Effector CD8-positive, alpha-beta T cell (primary cell): ENCODE data around the gene MICAL3.
"Not testable (repeated sequence)": the region's sequence is repeated elsewhere in the genome, so short reads cannot be mapped to it uniquely, and the experiment has no call there.

ENCODE experiments used
- DNase-seq: peaks from one replicate; lab custom pipeline; 2025; lab: John Stamatoyannopoulos, UW

MICAL3 gene

DNA sequence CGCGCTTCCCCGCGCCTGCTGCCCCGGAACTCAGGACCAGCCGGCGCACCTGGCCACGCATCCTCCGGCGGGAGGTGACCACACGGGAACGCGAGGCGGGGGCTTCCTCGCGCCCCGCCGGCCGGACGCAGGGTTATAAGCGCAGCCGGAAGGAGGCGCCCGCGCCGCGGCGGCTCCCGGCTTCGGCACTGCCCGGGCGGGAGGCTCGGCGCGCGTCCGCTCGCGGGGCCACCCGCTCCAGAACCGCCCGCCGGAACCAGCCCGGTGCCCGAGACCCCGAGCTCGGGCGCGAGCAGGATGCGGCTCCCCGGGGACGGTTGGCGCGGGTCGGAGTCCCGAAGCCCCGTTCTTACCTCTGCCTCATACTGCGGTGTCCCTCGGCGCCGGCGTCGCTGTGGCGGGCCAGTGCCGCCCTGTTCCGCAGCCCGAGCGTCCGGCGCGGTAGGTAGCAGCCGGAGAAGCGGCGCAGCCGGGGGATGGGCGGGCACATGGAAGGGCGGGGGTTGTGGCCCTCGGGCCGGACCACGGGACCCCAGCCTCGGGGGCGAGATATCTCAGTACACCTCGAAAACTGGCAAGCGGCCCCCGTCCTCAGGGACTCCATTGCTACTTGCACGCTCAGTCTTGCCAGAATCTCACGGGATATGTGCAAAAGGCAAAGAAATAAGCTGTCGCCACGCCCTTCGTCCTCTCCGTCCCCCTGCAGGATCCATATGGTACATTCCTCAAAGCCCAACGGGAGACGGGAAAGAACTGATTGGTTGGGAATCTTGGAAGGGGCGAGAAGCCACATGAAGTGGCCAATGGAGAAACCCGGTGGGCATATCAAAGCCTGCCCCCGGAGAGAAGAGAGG, 23.1 kb downstream of the MICAL3 start:
- peak; percentile 22 for DNase-seq

DNA sequence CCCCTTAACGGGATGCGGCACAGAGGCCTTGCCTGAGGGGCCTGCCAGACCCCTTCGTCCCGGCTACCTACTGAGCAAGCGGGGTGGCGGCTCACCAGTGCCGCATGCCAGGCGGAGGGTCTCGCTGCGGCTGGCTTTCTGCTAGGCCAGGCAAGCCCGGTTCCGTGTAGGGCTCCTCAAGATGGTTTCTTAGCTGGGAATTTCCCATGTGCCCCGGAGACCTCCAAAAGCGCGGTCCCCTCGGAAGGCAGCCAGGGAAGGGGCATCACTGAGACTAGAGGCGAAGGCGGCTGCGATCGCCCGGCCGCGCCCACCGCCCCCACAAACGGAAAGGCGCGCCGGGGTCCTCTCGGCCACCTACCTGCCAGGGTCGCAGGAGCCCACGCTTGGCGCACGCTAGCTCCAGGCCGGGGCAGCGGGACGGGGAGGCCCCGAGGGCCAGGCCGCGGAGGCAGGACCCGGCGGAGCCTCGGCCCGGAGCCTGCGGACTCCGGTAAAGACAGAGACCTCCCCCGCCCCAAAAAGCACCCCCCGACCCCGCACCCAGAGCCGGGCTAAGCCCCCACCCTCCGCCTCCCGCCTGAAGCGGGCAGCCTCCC, 23.8 kb downstream of the MICAL3 start:
- peak; percentile 22 for DNase-seq

DNA sequence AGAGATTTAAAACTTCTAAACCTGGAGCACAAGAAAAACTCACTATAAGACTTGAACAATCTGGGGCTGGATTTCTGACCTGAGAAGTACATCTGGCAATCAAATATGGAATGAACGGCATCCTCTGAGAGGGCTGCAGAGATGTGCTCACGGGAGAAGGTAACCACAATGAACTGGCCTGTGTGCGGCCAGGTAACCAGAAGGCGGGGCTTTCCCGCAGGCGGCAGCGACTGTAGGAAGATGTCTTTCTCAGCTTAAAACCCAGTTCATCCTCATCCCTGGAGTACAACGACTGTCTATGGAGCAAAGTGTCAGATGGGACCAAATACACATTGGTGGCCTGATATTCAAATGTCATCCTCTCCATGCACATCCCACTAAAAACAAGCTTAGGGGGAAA, 24.5 kb downstream of the MICAL3 start:
- no peak for DNase-seq

DNA sequence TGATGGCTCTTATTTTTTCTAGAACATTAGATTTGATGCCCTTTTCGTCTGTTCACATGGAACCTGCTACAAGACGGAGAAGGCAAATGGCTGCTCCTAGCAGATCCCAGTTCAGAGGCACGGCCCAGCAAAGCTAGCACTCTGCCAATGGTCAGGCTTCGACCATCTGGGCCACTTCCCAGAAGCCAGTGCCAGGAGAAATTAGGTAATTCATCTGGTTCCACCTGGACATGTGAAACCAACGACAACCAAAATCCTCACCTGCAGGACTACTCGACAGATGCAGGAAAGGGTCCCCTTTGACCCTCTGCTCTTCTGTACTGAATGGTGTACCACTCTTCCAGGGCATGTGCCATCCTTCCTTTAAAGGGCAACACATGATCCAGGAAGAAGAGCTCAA, 25.4 kb downstream of the MICAL3 start:
- no peak for DNase-seq

DNA sequence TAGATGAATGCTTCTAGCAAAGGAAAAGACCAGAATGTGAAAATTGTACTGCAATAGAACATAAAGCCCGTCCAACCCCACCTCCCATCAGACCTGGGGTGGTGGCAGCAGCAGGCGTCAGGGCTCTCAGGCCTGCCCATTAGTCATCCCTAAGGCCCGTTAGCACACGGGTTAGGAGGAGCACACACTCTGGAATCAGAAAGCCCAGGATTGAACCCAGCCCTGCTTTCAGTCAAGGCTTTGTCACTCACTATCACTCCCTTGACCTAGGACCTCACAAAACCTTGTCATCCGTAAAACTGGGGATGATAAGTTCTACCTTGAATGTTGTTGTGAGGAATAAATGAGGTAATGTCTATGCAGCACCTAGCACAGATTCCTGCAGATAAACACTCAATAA, 26.9 kb downstream of the MICAL3 start:
- DNase-seq, result no peak

DNA sequence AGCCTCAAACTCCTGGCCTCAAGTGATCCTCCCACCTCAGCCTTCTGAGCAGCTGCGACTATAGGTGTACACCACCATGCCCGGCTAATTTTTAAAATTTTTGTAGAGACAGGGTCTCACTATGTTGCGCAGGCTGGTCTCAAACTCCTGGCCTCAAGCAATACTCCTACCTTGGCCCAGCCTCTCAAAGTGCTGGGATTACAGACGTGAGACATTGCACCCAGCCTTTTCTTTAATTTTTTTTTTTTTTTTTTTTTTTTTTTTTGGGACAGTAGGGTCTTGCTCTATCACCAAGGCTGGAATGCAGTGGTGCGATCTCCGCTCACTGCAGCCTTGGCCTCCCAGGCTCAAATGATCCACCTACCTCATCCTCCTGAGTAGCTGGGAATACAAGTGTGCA, 29.1 kb downstream of the MICAL3 start:
- DNase-seq, result not testable (repeated sequence)

DNA sequence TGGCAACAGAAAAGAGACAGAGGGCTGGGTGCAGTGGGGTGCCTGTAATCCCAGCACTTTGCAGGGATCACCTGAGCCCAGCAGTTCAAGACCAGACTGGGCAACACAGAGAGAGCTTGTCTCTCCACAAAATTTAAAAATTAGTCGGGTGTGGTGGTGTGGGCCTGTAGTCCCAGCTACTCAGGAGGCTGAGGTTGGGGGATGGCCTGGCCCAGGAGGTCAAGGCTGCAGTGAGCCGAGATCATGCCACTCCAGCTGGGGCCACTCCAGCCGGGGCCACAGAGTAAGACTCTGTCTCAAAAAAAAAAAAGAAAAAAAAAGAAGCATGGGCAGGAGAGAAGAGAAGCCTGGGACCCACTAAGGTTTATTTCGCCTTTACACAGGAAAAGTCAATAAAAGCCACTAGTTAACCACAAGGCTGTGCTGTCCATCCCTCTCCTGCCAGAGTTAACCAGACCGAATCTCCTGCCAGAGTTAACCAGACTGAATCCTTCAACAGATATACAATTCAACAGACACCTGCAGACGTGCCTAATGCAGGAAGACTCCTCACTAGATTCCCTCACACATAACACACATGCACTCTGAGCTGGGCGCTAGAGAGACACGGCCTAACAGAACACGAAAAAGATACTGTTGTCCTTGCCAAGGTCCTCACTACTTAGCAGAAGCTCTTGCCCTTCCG, 29.8 kb downstream of the MICAL3 start:
- DNase-seq, result no peak

DNA sequence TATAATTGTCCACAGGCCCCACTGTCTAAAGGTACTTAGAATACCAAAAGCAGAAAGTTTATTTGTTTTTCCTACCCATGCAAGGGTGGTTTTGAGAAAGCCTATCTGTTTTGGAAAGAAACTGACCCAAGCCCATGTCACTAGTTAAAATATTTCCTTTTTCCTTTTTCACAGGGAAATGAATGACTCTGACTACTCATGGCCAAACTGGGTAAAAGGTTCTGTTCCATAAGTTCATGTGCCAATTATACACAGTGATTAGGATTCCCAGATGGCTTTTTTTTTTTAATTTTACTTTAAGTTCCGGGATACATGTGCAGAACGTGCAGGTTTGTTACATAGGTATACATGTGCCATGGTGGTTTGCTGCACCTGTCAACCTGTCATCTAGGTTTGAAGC, 31.4 kb downstream of the MICAL3 start:
- not testable (repeated sequence) for DNase-seq

DNA sequence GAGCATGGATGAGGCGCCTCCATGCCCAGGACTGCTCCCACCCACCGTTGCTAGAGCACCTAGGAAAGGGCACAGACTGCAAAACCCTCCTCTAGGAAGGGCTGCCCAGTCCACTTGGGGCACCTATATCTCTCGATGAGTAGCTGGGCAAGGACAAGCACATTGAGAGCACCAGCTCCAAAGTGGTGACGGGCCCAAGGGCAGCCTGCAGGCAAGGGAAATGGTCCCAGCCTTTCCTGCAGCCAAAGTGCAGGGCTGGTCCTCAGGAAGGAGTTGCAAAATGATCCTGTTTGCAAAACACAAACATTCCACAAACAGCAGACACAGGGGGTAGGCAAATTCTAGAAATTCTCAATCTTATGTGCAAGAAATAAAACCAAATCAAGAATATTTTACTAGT, 32.4 kb downstream of the MICAL3 start:
- not testable (repeated sequence) for DNase-seq

DNA sequence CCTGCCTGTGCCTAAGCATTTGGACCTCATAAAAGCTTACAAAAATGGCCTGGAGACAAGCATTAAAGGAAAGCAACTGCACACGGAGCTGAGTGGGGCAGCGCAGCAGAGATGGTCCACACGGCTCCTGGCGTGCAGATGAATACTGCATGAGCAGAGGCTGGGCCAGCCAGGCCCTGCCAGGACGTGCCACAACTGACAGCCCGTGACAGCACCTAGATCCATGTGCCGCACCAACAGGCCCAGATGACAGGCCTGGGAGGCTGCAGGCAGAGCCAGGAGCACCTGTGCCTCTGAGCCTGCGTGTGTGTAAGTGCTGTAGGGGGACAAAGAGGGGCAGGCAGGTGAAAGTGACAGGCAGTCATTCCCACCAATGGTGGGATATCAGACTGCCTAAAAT, 33.4 kb downstream of the MICAL3 start:
- no peak for DNase-seq

DNA sequence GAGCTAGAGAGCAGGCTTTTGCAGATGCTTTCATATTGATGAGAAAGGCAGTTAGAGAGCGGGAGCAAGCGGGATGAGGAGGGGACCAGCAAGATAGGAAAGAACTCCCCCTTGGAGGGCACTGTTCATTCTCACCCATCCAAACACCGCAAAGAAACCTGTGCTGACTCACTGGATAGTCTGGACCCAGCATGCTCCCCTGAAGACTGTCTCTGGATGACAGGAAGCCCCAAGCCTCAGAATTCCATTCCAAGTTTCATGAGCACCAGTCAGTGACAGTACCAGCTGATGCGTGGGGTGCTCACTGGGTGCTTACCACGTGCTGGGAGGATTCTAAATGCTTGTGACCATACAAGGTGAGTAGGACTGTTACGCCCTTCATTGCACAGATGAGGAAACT, 34.2 kb downstream of the MICAL3 start:
- no peak for DNase-seq

DNA sequence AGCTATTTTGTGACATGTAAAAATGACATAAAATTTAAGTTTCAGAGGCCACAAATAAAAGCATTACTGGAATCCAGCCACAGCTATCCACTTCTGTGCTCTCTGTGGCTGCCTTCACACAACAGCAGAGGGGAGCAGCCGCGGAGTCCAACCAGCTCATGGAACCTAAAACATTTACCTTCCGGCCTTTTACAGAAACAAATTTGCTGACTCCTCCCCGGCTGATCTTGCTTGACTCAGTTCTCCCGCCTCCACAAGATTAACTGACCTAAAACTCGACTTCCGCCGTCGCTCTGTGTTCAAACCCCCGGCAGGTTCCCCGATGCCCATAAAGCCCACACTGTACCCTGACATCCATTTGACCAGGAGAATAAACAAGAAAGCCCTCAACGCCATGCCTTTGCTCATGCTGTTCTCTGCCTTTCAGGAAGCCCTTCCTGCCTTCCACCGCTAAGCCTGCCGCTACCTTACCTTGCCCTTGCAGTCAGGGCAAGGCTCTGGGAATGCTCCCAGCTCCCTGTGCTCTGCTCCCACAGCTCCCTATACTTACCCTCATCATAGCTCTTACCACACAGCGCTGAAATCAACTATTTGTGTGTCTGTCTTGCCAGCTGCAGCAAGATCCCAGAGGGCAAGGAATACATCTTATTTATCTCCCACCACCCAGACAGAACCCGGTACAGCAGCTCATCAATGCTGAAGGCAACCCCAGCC, 35.4 kb downstream of the MICAL3 start:
- no peak for DNase-seq

DNA sequence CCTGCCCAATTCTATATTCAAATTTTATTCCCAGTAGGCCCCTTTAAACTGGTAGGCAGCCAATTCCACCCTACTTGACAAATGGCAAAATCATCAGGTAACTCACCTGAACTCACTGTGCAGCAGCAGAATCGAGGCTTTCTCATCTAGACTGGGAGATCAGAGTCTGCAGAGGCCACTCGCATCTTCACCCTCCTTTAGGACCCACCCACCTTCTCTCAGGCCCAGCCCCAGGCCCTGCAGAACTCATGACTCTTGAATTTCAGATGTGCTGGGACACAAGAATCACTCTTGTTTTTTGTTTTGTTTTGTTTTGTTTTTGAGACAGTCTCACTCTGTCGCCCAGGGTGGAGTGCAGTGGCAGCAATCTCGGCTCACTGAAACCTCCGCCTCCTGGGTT, 38.8 kb downstream of the MICAL3 start:
- DNase-seq, result no peak

DNA sequence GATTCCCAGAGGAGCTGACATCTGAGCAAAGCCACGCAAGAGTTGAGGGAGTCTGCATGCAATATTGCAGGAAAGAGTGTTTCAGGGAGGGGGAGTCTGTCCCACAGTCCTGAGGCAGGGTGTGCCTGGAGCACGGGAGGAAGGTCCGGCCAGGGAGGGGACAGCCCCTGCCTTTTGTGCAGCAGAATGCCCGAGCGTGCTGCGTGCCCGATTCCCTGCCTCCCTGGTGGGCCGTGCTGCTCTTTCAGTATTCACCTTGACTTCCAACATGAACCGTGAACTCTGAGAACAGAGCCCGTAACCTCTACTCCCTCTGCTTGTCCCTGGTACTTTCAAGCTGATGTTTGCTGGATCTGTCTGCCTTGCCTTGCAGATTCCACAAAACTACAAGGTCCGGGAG, 39.3 kb downstream of the MICAL3 start:
- not testable (repeated sequence) for DNase-seq

DNA sequence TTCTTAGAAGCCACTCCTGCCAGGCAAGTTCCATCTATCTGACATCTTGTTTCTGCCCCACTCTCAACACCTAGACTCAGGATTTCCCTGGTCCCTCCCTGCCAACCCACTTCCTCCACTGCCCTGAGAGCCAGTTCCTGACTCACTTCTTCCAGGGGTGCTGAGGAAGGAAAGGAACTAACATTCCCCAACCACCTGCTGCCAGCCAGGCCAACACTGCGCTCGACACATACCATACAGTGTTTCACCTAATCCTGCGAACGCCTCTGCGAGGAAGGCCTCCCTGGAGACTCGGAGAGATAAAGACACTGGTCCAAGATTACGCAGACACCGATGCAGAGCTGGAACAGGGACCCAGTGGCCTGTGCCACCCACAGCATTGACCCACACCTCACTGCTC, 40.2 kb downstream of the MICAL3 start:
- no peak for DNase-seq

DNA sequence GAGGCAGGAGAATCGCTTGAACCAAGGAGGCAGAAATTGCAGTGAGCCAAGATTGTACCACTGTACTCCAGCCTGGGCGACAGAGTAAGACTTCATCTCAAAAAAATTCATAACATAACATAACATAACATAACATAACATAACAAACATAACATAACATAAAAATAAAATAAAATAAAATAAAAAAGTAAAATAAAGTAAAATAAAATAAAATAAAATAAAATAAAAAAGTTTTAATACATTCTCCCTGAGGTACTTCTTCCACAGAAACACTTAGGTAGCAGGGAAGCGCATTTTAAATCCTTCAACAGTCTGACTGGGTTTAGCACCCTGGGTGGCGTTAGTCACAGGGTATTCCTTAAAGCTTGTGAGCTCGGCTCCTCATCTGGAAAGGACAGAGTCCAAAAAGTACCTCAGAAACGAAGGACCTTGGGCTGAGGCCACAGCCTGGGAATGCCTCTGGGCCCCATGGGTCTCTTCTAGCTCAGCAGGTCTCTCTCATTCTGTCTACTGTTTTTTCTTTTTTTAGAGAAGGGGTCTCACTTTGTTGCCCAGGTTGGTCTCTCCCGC, 41.7 kb downstream of the MICAL3 start:
- no peak for DNase-seq

DNA sequence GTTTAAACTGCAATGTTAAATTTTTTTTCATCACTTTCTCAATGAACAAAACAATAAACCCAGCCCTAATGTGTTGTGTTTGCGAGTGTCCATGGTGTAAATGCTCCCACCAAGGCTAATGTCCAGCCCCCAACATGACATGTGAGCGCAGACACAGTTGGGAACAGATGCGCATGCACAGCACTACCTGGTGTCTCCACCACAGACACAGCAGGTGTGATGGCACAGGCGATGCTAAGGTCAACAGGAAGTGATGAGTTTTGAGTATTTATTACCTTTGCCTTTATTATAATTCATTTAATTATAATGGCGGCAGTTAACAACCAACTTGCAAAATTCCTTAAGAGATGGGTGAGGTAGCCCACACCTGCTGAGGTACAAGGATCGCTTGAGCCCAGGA, 42.9 kb downstream of the MICAL3 start:
- DNase-seq, result no peak

DNA sequence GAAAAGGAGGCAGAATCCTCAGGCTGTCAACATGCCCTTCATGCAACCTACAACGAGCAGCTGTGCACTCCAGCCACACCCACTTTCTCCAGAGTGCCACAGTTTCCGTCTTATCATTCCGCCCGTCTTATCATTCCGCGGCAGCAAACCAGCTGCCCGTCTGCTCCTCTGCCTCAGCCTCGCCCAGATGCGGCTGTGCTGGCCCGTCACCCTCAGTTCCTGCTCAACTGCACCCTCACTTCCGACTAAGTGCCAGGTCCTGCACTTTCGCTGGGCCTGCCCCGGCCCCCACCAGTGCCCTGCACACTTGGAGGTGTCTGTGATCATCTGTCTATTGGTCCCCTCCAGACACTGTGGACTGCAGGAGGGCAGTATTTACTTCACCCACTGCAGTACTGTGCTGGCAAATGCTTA, 43.7 kb downstream of the MICAL3 start:
- no peak for DNase-seq

DNA sequence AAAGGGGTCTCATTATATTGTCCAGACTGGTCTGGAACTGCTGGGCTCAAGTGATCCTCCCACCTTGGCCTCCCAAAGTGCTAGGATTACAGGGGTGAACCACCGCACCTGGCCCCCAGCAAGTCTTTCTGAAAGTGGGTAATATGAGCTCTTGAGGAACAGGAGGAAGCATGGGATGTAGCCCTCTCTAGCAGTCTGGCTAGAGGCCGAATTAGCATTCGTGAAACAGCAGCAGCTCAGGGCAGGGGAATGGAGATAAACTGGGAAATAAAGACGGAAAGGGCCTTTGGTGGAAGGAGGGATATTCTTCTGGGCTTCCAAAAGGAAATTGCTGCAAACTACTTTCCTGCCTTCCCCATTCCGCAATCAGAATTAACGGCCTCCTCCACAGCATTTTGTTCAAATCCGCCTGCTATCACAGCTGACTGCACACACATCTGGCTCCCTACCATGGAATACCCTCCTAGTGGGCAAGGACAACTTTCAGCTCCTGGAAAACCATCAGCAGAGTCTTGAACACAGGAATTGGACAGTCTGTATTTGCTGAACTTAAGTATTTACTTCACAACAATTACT, 44.3 kb downstream of the MICAL3 start:
- no peak for DNase-seq

DNA sequence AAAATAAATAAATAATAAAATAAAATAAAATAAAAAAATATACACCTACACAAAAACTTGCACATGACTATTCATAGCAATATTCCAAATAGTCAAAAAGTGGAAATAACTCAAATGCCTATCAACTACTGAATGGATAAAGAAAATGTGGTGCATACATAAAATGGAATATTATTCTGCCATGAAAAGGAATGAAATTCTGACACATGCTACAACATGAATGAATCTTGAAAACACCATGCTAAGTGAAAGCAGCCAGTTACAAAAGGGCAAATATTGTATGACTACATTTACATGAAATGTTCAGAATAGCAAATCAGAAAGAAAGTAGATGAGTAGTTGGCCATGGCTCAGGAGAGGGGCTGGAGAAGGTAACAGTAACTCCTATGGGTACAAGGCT, 46.3 kb downstream of the MICAL3 start:
- no peak for DNase-seq

DNA sequence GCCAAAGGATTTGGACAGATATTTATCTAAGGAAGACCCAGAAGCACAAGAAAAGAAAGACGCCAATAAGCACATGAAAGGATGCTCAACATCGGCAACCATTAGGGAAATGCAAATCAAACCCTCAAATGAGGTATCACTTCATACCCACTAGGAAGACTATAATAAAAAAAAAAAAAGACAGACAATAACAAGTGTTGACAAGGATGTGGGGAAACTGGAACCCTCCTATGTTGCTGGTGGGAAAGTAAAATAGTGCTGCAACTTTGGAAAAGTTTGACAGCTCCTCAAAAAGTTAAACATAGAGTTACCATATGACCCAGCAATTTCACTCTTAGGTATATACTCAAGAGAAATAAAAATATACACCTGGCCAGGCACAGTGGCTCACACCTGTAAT, 47.0 kb downstream of the MICAL3 start:
- no peak for DNase-seq

DNA sequence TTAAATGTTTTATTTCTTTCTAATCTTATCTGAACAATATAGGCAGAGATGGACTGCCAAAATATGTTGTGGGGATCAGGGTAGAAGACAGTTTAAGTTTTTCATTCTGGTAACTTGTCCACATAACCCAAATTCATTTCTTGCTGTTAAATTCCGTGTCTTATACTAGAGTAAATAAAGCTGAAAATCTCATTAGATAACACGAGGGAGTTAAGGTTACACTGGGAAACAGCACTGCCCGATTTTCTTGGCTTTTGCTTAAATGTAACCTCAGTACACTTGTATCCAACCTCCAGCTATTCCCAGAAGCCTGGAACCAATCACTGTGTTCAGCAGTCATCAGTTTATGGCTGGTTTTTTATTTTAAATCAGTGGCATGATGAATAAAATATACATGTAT, 48.2 kb downstream of the MICAL3 start:
- DNase-seq, result no peak
